ENCODE data around the gene SCAF1. TPM values are rescaled to one million over a fixed set of nuclear protein-coding genes. Genes with fewer than 3 reads are reported as not detected.

SCAF1 gene
- total and polyA plus RNA-seq, 8 donors, result 24.7 to 63.8 (median 34.9) TPM

DNA sequence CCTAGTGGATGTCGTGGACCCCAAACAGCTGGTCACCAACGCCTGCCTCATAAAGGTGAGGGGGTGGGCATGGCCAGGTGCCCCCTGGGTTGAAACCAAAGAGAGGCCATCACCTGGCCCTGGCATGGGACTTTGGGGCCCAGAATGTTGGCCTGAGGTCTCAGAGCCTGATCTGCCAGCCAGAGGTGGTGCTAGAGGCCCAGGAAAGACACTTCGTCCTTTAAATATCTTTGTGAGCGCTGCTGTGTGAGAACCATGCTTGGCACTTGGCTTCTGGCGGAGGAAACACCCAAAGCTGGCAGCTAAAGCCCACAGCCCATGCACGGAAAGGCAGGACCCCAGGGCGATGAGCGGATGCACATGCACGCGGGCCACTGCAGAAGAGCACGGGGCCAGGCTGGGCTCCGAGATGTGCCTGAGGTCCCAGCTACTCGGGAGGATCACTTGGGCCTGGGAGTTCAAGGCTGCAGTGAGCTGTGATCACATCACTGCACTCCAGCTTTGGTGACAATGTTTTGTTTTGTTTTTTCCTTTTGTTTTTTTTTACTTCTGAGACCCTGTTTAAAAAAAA lies 43.1 kb downstream of the SCAF1 start:
- Histone ChIP-seq H3K4me1 (peaks cover 13 to 30% of the 10 kb centered on the region in 2 donors), H3K36me3 (peaks cover 0 to 81% of the 10 kb centered on the region in 2 donors)
- TF ChIP-seq, protein P1, sequence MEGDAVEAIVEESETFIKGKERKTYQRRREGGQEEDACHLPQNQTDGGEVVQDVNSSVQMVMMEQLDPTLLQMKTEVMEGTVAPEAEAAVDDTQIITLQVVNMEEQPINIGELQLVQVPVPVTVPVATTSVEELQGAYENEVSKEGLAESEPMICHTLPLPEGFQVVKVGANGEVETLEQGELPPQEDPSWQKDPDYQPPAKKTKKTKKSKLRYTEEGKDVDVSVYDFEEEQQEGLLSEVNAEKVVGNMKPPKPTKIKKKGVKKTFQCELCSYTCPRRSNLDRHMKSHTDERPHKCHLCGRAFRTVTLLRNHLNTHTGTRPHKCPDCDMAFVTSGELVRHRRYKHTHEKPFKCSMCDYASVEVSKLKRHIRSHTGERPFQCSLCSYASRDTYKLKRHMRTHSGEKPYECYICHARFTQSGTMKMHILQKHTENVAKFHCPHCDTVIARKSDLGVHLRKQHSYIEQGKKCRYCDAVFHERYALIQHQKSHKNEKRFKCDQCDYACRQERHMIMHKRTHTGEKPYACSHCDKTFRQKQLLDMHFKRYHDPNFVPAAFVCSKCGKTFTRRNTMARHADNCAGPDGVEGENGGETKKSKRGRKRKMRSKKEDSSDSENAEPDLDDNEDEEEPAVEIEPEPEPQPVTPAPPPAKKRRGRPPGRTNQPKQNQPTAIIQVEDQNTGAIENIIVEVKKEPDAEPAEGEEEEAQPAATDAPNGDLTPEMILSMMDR (IDR thresholded peaks at IDR 0.05), result no peak

DNA sequence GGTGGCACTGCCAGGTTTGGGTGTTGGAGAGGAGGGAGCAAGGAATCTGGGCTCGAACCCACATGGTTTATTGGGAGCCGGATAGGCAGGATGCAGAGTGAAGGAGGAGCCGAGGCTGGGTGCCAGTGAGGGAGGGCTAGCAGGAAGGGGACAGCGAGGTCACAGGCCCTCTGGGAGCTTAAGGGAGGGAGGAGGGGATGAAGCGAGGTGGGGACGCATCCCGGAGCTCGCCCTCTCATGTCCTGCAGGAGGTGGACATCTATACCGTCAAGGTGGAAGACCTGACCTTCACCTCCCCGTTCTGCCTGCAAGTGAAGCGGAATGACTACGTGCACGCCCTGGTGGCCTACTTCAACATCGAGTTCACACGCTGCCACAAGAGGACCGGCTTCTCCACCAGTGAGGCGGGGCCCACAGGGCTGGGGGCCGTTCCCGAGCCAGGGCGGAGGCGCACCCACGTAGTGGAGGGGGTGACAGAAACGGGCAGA lies 43.9 kb downstream of the SCAF1 start:
- H3K36me3 ChIP-seq, result peaks cover 0 to 76% of the 10 kb centered on the region in 2 donors
- peaks cover 1 to 22% of the 10 kb centered on the region in 2 donors for H3K27me3 ChIP-seq
- no peaks in the 10 kb centered on the region for H3K9me3 ChIP-seq
- H3K4me1 ChIP-seq, result peaks cover 14 to 30% of the 10 kb centered on the region in 2 donors
- TF ChIP-seq, protein P1 (IDR thresholded peaks at IDR 0.05), result no peak
- no peak for DNase-seq
- peak overlapping the region in 1 of 2 donors; percentile 62 for H3K27ac ChIP-seq
- ATAC-seq, result no peak
- H3K4me3 ChIP-seq, result peak overlapping the region in 1 of 2 donors; percentile 18
- intact Hi-C loops (cut with DNase I), result no loop called here

More for the DNA sequence above, 43.1 kb downstream of the SCAF1 start:
- Histone ChIP-seq H3K4me3 (no peak overlapping the region), H3K27me3 (peaks cover 0 to 14% of the 10 kb centered on the region in 2 donors), H3K27ac (no peak overlapping the region), H3K9me3 (no peaks in the 10 kb centered on the region)
- intact Hi-C loops (cut with DNase I), result no loop called here
- ATAC-seq, result no peak
- no peak for DNase-seq

DNA sequence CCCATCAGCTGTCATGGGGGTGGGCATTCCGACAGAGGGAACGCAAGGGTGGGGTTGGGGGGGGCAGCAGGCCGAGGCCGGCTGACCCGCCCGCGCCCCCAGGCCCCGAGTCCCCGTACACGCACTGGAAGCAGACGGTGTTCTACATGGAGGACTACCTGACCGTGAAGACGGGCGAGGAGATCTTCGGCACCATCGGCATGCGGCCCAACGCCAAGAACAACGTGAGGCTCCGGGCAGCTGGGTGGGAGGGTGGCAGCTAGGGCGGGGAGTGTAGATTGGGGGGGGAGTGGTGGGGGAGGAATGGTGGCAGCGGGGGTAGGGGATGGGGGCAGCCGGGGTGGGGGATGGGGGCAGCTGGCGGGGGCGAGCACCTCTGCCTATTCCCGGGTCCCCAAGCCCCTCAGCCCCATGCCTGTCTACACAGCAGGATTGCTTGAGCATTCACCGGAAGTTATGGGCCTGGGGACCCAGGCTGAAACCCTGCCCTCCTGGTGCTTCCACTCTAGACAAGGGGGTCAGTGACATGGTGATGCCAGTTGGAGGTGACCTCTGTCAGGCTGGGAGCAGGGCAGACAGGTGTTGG lies 44.6 kb downstream of the SCAF1 start:
- Histone ChIP-seq H3K4me3 (peak overlapping the region in 1 of 2 donors; percentile 18), H3K27me3 (peaks cover 4 to 29% of the 10 kb centered on the region in 2 donors), H3K4me1 (peaks cover 13 to 34% of the 10 kb centered on the region in 2 donors), H3K36me3 (peaks cover 0 to 69% of the 10 kb centered on the region in 2 donors), H3K27ac (peak overlapping the region; percentile 33 to 62), H3K9me3 (no peaks in the 10 kb centered on the region)
- TF ChIP-seq, protein P1 (IDR thresholded peaks at IDR 0.05), result no peak
- intact Hi-C loops (cut with DNase I), result no loop called here
- DNase-seq (no peak), ATAC-seq (no peak)

DNA sequence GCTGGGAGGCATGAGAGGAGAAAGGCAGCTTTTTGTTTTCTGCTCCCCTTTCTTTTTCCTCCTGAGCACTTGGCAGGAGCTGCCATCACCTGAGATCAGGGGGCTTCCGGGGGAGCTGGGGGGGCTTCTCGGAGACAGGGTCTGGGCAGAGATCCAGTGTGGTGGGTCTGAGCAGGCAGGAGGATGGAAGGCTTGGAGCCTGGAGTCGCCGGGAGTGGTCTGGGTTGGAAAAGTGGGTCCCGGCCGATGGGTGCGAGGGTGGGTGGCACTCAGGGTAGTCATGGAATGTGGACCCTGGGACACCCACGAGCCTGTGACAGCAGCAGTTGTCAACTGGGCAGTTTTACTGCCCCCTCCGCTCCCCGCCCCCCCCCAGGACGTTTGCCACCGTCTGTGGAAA lies 45.1 kb downstream of the SCAF1 start:
- ATAC-seq, result no peak
- H3K27ac ChIP-seq, result peak overlapping the region; percentile 33 to 62
- H3K36me3 ChIP-seq, result peaks cover 0 to 63% of the 10 kb centered on the region in 2 donors
- no peaks in the 10 kb centered on the region for H3K9me3 ChIP-seq
- intact Hi-C loops (cut with DNase I), result no loop called here
- TF ChIP-seq, protein P1 (IDR thresholded peaks at IDR 0.05), result no peak
- peaks cover 13 to 35% of the 10 kb centered on the region in 2 donors for H3K4me1 ChIP-seq
- H3K4me3 ChIP-seq, result peak overlapping the region in 1 of 2 donors; percentile 18
- H3K27me3 ChIP-seq, result peaks cover 4 to 34% of the 10 kb centered on the region in 2 donors
- no peak for DNase-seq

DNA sequence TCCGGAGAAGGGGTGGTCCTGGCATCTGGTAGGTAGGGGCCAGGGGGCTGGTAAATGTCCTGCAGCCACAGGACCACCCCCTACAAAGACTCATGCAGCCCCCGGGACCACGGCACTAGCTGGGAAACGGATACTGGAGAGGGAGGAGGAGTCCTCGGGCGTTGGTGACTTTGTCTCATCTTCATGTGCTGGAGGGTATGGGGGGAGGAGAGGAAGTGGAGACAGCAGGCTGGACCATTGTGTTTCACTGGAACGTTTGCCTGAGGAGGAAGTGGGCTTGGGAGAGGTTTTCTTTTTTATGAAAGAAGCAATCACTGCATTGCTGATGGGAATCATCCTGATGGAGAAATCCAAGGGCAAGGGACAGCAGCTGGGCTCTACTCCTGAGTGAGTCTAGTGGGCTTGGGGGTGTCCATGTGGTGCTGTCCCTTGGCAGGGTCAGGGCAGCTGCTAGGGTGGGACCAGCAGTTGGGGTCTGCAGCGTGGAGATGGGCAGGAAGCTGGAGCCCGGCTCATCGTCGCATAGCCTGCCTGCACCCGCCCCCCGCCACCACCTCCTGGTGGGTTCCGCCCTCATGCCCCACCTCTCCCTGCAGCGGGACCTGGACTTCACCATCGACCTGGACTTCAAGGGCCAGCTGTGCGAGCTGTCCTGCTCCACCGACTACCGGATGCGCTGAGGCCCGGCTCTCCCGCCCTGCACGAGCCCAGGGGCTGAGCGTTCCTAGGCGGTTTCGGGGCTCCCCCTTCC lies 45.7 kb downstream of the SCAF1 start:
- Histone ChIP-seq H3K36me3 (peaks cover 0 to 57% of the 10 kb centered on the region in 2 donors), H3K27ac (peak overlapping the region; percentile 59 to 62), H3K4me1 (peaks cover 13 to 35% of the 10 kb centered on the region in 2 donors), H3K4me3 (peak overlapping the region in 1 of 2 donors; percentile 39), H3K9me3 (no peaks in the 10 kb centered on the region), H3K27me3 (peaks cover 4 to 40% of the 10 kb centered on the region in 2 donors)
- TF ChIP-seq, protein P1 (IDR thresholded peaks at IDR 0.05), result no peak
- DNase-seq (no peak), ATAC-seq (no peak)
- intact Hi-C loops (cut with DNase I), result no loop called here

All from left lung (tissue), 10 donors.